COLO668 (cell line): Measurements from ENCODE around the gene HSD3B7.
"Not testable (repeated sequence)": the region's sequence is repeated elsewhere in the genome, so short reads cannot be mapped to it uniquely, and the experiment has no call there.

Experiments
- DNase-seq: peaks from one replicate; lab custom pipeline; 2025; ENCODE audit not compliant: unreplicated experiment; lab: John Stamatoyannopoulos, UW

HSD3B7 gene

GRCh38 chr16:30998852-30999761, 14.1 kb downstream of the HSD3B7 start:
- no peak for DNase-seq

GRCh38 chr16:31000671-31001382, 15.8 kb downstream of the HSD3B7 start:
- no peak for DNase-seq

DNA sequence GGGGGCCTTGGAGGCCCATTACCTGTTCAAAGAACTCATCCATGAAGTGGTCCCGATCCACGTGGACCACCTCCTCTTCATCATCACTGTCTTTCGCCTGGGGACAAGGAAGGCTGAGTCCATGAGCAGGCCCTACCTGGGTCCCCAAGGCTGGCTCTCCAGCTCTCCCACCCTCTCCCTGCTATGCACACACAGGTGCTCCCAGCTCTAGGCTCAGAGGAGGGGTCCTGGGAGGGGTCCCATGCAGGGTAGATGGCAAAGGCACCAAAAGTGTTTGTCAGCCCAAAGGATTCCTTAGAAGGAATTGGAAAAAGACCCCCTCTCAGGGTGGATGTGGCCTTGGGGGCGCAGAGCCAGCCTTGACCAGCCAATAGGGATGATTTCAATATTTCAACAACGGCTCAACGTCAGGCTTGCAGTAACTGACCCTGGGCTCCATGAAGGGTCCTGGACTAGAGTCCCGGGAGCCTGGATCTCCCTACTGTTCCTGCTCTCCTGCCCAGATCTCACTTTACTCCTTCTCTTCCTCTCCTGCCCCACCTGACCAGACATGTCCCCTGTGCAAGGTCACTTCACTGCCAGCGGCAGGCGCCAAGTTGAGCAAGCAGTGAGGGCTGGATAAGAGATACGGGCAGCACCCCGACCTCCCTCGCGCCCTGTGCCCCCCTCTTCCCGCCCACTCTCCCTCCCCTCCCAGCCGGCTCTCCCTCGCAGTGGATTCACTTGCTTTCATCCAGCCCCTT, 16.7 kb downstream of the HSD3B7 start:
- no peak for DNase-seq

DNA sequence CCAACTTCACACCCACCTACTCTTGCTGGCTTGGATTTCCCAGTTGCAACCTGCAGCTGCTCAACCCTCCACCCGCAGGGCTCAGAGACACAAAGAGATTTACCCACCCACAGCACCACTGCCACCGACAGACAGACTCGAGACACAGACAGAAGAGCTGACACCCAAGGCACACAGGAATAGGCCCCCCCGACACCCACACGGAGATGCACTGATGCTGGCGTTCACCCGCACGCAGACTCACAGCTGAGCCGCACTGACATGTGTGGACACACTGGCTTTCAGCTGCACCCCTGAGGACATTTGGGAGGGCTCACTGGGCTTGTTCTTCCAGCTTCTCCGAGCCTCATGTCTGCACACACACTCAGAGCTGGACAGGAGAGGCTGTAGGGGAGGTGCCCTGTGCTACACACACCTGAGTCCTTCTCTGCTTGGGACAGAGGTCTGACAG, 17.3 kb downstream of the HSD3B7 start:
- no peak for DNase-seq

- DNase-seq: no peak
Measured at GRCh38 chr16:31002862-31003341, 17.9 kb downstream of the HSD3B7 start.

DNA sequence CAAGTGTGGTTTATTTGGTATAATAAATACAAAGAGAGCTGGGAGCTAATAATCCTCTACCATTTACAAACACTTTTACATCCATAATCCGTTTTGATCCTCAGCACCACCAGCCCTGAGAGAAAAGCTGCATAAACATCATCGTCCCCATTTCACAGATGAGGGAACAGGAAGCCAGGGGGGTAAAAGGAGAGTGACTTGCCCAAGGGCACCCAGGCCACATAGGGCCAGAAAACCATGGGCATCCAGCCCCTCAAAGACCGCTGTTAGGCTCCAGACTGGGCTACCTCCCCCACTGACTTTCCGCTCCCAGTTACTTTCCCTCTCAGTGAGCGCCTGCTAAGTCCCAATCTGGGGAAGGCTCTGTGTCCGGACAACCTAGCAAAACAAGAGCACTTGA, 18.7 kb downstream of the HSD3B7 start:
- DNase-seq: no peak

- no peak for DNase-seq
Measured at GRCh38 chr16:31004658-31005057, 19.7 kb downstream of the HSD3B7 start.

DNA sequence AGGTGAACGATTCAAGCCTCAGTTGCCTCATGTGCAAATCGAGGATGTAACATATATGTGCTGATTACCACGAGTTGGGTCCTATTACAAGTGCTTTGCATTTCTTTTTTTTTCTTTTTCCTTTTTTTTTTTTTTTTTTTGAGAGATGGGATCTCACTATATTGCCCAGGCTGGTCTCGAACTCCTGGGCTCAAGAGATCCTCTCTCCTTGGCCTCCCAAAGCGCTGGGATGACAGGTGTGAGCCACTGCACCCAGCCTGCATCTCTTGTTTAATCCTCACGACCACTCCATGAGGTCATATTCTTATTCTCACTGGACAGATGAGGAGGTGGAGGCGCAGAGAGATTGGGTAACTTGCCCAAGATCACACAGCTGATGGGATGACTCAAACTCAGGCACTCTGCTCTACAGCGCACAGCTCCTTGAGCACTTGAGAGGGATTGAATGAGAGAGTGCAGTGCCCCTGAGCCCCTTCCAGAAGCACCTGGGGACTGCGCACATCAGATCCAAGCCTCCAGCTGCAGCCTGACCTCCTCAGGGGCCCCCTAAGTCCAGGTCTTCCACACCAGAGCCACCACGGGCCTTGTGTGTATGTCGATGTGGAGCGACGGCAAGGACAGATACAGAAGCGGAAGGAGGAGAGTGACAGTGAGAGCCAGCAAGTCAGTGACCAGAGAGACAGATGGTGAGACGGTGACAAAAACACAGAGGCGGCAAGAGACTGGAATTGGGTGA, 20.5 kb downstream of the HSD3B7 start:
- DNase-seq: no peak

DNA sequence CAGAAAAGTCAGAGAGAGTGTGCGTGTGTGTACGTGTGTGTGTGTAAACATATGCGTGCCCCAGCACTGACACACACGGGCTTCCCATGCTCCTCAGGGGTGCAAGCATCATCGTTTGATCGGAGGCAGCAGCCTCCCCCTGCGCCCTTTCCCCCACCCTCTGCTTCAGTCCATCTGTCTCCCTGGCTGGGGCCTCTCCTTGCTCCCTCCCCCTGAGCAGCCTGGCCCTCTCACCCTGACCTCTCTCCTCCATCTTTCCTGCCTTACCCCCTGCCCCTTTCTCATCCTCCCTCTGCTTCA, 21.0 kb downstream of the HSD3B7 start:
- DNase-seq: no peak

DNA sequence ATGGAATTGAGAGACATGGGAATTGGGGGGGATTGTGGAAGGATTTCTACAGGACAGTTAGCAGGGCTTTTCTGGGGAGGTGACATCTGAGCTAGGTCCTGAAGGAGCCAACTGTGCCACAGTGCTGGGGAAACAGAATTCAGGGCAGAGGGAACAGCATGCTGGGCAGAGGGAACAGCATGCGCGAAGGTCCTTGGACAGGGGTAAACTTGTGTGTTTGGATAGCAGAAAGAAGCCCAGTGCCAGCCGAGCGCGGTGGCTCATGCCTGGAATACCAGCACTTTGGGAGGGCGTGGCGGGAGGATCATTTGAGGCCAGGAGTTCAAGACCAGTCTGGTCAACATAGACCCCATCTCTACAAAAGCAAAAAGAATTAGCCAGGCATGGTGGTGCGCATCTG, 21.6 kb downstream of the HSD3B7 start:
- DNase-seq: no peak

DNA sequence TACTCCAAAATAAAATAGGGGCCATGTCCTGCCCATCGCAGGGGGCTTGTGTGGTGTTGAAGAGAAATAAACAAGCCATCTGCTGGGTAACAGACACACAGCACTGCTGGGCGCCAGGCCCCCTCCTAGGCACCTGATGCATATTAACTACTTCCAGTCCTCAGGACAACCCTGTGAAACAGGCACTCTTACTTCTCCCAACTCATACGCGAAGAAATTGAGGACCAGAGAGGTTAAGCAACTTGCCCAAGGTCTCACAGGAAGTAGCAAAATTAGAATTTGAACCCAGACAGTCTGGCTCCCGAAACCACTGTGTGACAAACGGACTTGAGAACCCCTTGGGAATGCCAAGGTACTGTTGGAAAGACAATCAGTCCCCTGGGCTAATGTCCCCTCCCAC, 22.7 kb downstream of the HSD3B7 start:
- DNase-seq: no peak

DNA sequence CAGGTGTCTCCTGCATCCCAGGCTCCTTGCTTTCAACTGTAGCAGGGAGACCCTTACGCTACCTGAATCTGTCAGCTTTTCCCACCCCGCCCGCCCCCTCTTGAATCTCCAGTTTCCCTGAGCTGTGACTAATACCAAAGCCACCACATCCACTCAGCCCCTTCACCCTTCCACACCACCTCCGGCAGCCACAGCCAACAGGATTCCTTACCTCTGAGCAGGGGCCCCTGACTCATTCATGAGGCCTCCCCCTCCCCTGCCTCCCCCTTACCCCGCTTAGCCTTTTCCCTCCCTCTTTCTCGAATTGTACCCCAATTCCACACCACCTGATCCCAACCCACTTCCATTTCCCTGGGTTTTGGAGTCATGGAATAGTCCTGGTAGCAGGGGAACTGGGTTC, 23.1 kb downstream of the HSD3B7 start:
- DNase-seq: no peak

DNA sequence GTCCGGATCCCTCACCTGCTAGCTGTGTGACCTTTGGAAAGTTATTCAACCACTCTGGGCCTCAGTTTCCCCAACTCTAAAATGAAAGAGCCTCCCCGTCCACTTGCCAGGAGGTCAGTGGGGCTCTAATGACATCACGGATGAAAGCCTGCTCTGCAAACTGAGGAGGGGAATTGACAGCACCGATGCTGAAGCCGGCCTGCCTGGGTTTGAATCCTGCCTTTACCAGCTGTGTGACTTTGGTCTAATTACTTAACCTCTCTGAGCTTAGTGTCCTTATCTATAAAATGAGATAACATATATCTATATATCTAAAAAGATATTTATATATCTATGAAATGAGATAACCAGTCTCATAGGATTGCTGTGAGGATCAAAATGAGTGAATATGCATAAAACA, 23.5 kb downstream of the HSD3B7 start:
- no peak for DNase-seq

DNA sequence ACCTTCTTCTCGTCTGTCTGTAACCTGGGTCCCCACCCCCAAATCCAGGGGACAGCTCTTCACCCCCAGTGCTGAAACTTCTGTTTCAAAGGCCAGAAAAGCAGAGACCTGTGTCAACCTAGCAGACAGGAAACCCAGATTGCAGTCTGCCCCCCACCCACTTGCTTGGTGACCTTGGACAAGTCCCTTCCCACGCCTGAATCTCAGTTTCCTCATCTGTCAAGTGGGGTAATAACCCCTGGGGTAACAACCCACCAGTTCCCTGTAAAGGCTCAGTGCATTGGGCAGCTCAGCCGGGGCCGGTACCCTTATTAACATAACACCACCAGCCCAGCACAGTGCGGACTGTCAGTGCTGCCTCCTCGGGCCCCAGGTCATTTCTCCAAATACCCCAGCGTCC, 24.1 kb downstream of the HSD3B7 start:
- DNase-seq: no peak

- DNase-seq: no peak
Measured at GRCh38 chr16:31009894-31010584, 25.0 kb downstream of the HSD3B7 start.

- DNase-seq: no peak
Measured at GRCh38 chr16:31010585-31011325, 25.7 kb downstream of the HSD3B7 start, which contains the start of gene STX1B. TSS of gene STX1B (minus strand) at chr16:31010638. CDS start at chr16:31010396, 242 bp downstream.

DNA sequence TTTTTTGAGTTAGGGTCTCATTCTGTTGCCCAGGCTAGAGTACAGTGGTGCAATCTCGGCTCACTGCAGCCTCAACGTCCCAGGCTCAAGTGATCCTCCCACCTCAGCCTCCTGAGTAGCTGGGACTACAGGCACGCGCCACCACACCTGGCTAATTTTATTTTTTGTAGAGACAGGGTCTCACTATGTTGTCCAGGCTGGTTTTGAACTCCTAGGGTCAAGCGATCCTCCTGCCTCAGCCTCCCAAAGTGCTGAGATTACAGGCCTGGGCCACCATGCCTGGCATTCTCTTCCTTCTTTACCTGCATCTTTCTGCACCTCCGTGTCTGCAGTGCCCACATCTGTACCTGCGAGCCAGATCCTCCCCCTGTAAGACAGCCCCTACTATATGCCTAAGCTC, 26.8 kb downstream of the HSD3B7 start:
- DNase-seq: not testable (repeated sequence)

GRCh38 chr16:31013292-31013691, 28.3 kb downstream of the HSD3B7 start:
- DNase-seq: not testable (repeated sequence)

DNA sequence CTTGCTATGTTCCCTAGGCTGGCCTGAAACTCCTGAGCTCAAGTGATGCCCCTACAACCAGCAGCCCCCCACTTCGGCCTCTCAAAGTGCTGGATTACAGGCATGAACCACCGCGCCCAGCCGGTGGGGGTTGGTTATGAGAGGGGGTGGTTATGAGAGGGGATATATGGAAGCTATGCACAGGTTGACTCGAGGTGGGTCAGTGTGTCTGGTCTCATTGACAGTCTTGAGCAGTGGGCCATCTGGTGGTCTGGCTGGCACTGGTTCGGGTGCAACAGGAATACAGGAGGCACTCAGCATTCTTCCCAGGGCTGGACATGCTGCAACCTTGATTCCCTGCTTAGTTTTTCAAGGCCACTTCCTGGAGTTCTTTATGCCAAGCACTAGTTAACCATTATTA, 31.0 kb downstream of the HSD3B7 start:
- DNase-seq: no peak
